DMS79 (cell line): ENCODE data around the gene SIRT5.

Experiments
- DNase-seq: peaks from one replicate; lab custom pipeline; 2025; lab: John Stamatoyannopoulos, UW

The SIRT5 gene

GRCh38 chr6:13574571-13575376, at the start of gene SIRT5:
Gene SIRT5, plus strand, starts transcription at chr6:13574601. Its CDS starts 9,510 bp downstream, at chr6:13584111.
- DNase-seq: peak; percentile 38

DNA sequence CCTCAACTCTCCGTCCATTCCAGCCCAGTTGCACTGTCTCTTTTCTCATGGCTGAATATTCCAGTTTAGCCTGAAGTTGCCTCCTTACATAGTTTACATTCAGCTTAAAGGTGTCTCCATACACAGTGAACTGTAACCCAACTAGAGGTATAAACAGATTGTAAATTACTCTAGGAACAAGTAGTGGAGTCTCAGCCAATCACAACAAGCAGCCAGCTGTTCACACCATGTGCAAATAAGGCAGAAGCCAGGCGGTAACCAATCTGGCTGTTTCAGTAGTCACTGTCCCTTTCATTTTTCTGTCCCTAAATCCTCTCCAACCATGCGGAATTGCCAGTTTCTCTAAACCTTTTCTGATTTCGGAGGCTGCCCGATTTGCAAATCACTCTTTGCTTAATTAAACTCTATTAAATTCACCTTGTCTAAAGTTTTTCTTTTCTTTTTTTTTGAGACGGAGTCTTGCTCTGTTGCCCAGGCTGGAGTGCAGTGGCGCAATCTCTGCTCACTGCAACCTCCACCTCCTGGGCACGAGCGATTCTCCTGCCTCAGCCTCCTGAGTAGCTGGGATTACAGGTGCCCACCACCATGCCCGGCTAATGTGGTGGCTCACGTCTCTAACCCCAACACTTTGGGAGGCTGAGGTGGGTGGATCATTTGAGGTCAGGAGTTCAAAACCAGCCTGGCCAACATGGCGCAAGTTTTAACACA, 49.4 kb upstream of the SIRT5 start:
- no peak for DNase-seq

DNA sequence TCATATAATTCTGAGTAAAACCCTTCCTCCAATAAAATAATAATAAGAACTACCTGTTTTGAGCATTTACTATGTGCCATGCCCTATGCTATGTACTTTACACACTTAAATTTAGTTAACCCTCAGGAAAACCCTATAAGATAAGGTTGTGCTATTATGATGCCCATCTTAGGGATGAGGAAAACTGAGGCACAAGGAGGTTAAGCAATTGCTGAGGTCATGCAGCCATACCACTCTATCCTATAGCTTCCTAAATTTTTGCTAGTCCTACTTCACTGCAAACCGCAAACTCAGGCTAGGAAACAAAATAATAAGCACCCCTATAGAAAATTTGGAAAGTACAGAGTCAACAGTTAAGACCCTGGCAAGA, 48.1 kb upstream of the SIRT5 start:
- no peak for DNase-seq

GRCh38 chr6:13526727-13527670, 47.4 kb upstream of the SIRT5 start:
- DNase-seq: no peak

- no peak for DNase-seq
Measured at GRCh38 chr6:13527671-13528056, 46.7 kb upstream of the SIRT5 start.

DNA sequence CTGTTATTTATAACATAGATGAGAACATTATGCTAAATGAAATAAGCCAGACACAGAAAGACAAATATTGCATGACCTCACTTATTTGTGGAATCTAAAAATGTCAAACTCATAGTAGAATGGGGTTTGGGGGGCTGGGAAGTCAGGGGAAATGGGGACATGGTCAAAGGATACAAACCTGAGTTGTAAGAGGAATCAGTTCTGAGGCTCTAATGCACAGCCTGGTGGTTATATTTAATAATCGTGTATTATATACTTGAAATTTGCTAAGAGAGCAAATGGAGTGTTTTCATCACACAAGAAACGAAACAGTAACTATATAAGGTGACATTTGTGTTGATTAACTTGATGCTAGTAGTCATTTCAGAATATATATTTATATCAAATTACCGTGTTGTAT, 46.2 kb upstream of the SIRT5 start:
- DNase-seq: no peak

DNA sequence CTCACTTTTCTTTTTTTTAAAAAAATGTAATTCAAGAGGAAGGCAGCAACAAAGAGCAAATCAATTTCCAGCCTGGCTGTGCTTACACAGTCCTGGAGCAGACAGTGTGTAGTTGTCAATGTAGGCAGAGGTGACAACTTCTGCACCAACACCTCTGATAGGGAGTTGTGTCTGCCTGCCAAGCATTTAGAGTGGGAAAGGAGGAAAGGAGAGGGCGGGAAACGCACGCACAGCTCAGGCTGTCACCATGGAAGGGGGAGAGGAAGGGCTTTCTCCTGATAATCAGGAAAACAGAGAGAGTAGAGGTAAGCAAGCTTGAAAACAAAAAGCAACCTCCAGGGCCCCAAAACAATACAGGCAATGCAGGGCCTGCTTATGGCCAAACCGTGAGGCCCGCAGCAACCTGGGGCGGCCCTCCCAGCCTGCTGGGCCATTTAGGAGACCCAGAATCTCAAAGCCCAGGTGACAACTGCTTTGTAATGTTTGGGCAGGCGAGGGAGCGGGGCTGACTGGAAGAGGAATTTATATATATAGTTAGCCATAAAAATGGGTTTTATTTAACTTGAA, 45.5 kb upstream of the SIRT5 start:
- no peak for DNase-seq

GRCh38 chr6:13531956-13532355, 42.4 kb upstream of the SIRT5 start:
- no peak for DNase-seq

DNA sequence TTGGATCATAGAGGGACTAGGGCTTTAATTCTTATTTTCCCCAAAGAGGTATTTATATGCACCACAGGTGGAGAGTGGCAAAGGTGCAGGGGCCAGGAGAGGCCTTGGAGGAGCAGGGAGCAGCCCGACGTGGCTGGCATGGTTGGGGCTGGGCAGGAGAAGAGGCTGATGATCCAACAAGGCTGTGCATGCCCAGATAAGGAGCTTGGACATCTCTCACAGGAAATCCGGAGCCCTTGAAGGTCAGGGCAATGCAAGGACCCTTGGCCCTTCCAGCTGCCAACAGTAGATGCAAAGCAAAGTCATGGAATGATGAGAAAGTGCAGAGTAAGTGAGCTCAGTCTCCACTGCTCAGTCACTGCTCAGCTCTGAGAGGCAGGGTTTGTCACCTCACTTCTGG, 39.9 kb upstream of the SIRT5 start:
- no peak for DNase-seq

- DNase-seq: no peak
Measured at GRCh38 chr6:13535306-13535705, 39.1 kb upstream of the SIRT5 start.

DNA sequence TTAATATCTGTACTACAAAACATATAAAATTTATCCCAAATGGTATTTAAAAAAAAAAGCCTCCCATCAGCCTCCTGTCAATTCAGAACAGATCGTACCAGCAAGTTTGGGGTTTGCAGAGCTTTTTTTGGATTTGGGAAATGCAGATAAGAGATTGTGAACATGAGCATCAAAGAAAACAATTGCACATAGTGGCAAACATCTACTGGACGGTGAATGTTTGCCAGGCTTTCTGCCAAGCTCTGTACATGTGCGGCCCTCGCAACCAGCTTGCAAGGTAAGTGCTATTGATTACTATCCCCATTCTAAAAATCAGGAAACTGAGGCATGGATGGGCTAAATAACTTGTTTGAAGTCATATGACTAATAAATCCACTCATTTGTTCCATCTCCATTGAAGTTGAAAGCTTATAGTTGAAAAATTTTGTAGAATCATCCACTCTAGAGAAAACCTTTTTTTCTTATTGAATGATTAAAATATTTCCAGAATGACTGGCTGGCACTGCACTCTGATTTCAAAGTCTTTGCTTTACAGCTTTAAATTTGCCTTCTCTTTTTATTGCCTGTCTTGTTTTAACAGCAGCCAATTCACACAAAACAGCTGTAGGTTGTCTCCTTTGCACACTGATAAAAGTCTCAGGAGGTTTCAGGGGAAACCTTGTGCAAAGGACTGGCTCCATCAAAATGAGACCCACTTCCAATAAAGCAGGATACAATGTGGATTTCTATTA, 37.4 kb upstream of the SIRT5 start:
- no peak for DNase-seq

- DNase-seq: no peak
Measured at GRCh38 chr6:13537527-13537897, 36.9 kb upstream of the SIRT5 start.

- DNase-seq: no peak
Measured at GRCh38 chr6:13538084-13538483, 36.3 kb upstream of the SIRT5 start.

- DNase-seq: no peak
Measured at GRCh38 chr6:13538600-13538999, 35.8 kb upstream of the SIRT5 start.

GRCh38 chr6:13539572-13539971, 34.8 kb upstream of the SIRT5 start:
- no peak for DNase-seq

GRCh38 chr6:13541496-13541895, 32.9 kb upstream of the SIRT5 start:
- no peak for DNase-seq

GRCh38 chr6:13544454-13545186, 29.8 kb upstream of the SIRT5 start:
- DNase-seq: no peak

- DNase-seq: no peak
Measured at GRCh38 chr6:13545885-13546284, 28.5 kb upstream of the SIRT5 start.

- DNase-seq: no peak
Measured at GRCh38 chr6:13548500-13549210, 25.7 kb upstream of the SIRT5 start.

DNA sequence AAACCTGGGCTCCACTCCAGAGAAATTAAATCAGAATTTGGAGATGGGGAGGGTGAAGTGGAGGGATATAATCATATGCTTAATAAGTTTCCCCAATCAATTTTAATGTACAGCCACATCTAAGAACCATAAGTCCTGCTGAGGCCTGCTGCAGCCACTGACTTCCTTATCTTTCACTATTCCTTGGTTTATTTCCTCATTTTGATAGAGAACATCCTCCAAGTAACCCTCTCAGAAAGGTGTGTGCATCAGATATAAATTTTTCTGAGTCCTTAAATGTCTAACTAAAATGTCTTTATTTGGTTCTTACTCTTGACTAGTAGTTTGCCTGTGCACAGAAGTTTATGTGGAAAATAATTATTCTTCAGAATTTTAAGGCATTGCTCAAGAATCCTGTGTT, 23.7 kb upstream of the SIRT5 start:
- no peak for DNase-seq
